Neural cell (in vitro differentiated cells): ENCODE measurements around the gene NUB1. TPM values are rescaled to one million over a fixed set of nuclear protein-coding genes. Genes with fewer than 3 reads are reported as not detected.

ENCODE experiments used
- H2AFZ ChIP-seq: fragments of 200-600, 300-800 bp; sonication (generic), shearing (Covaris generic); 2 replicates; pipeline ENCODE4 v1.6.0; 2014; ENCODE audit warnings: low read depth, mild to moderate bottlenecking, antibody characterized with exemption, low read length, moderate library complexity
- H3F3A ChIP-seq: fragments of 200-600 bp; shearing (Covaris generic); 2 replicates; pipeline ENCODE4 v1.6.1; 2016; ENCODE audit warnings: mild to moderate bottlenecking, moderate library complexity, mixed read lengths, antibody characterized with exemption, low read length; ENCODE audit not compliant: insufficient read depth, poor library complexity, severe bottlenecking
- H3K27ac ChIP-seq: fragments of 200-600, 300-800 bp; sonication (generic), shearing (Covaris generic); 2 replicates; pipeline ENCODE4 v1.5.1; 2014; ENCODE audit warnings: mild to moderate bottlenecking, low read length, moderate library complexity
- H3K27me3 ChIP-seq: fragments of 300-800, 200-600 bp; sonication (generic), shearing (Covaris generic); 2 replicates; pipeline ENCODE4 v1.6.0; 2014; ENCODE audit warnings: mild to moderate bottlenecking, low read depth, low read length, moderate library complexity; ENCODE audit not compliant: insufficient read depth
- H3K36me3 ChIP-seq: fragments of 300-800, 200-600 bp; sonication (generic), shearing (Covaris generic); 2 replicates; pipeline ENCODE4 v1.5.1; 2014; ENCODE audit warnings: mild to moderate bottlenecking, antibody characterized with exemption, low read length, moderate library complexity; ENCODE audit not compliant: insufficient read depth
- H3K4me2 ChIP-seq: fragments of 300-800, 200-600 bp; sonication (generic), shearing (Covaris generic); 2 replicates; pipeline ENCODE4 v1.6.0; 2014; ENCODE audit warnings: mild to moderate bottlenecking, low read length
- H3K4me3 ChIP-seq: fragments of 300-800, 200-600 bp; sonication (generic), shearing (Covaris generic); 2 replicates; pipeline ENCODE4 v1.5.1; 2014; ENCODE audit warnings: mild to moderate bottlenecking, low read length, moderate library complexity
- H3K79me2 ChIP-seq: fragments of 200-600 bp; shearing (Covaris generic); replicated peaks from 2 replicates; pipeline ENCODE4 v1.6.0; 2014; ENCODE audit warnings: mild to moderate bottlenecking, low read length, moderate library complexity; ENCODE audit not compliant: insufficient read depth
- H3K9ac ChIP-seq: fragments of 300-800, 200-600 bp; sonication (generic), shearing (Covaris generic); 2 replicates; pipeline ENCODE4 v1.6.1; 2016; ENCODE audit warnings: mild to moderate bottlenecking, low read length, mixed read lengths
- H3K9me2 ChIP-seq: fragments of 200-600 bp; shearing (Covaris generic); 2 replicates; pipeline ENCODE4 v1.6.1; 2016; ENCODE audit warnings: mild to moderate bottlenecking, low read length, mixed read lengths; ENCODE audit not compliant: insufficient read depth
- H3K9me3 ChIP-seq: fragments of 200-600, 300-800 bp; sonication (generic), shearing (Covaris generic); 2 replicates; pipeline ENCODE4 v1.6.1; 2016; ENCODE audit warnings: mild to moderate bottlenecking, mixed run types, low read length, moderate library complexity, mixed read lengths
- H4K20me1 ChIP-seq: fragments of 200-600 bp; shearing (Covaris generic); 2 replicates; pipeline ENCODE4 v1.6.1; 2016; ENCODE audit warnings: mild to moderate bottlenecking, mixed run types; ENCODE audit not compliant: insufficient read depth
- EP300 ChIP-seq: fragments of 450-650 bp; conservative IDR thresholded peaks from 2 replicates; pipeline ENCODE4 v1.6.1; 2014; ENCODE audit warnings: antibody characterized with exemption, mild to moderate bottlenecking, moderate library complexity; ENCODE audit not compliant: poor library complexity, severe bottlenecking
- EZH2 ChIP-seq: fragments of 200-600, 300-800 bp; shearing (Covaris generic), sonication (generic); IDR thresholded peaks from 2 replicates; pipeline ENCODE4 v1.6.1; 2014; ENCODE audit warnings: antibody characterized with exemption, low read length, borderline replicate concordance, mild to moderate bottlenecking; ENCODE audit not compliant: insufficient read depth, poor library complexity, severe bottlenecking
- MXI1 ChIP-seq: fragments of 450-650 bp; conservative IDR thresholded peaks from 2 replicates; pipeline ENCODE4 v1.6.1; 2014; ENCODE audit warnings: antibody characterized with exemption, mild to moderate bottlenecking; ENCODE audit not compliant: poor library complexity, severe bottlenecking
- POLR2AphosphoS5 ChIP-seq: IDR thresholded peaks from 2 replicates; pipeline ENCODE4 v1.6.1; 2012
- RAD21 ChIP-seq: fragments of 450-650 bp; conservative IDR thresholded peaks from 2 replicates; pipeline ENCODE4 v1.6.1; 2014; ENCODE audit warnings: antibody characterized with exemption, mild to moderate bottlenecking, moderate library complexity
- SMC3 ChIP-seq: fragments of 450-650 bp; conservative IDR thresholded peaks from 2 replicates; pipeline ENCODE4 v1.6.1; 2014; ENCODE audit warnings: antibody characterized with exemption, mild to moderate bottlenecking, moderate library complexity; ENCODE audit not compliant: poor library complexity
- TAF1 ChIP-seq: IDR thresholded peaks from 2 replicates; pipeline ENCODE4 v1.6.1; 2012; ENCODE audit warnings: low read depth
- polyA plus RNA-seq: library from polyadenylated mRNA; depleted of rRNA; stranded (reverse); fragments of >200 nt; gene quantifications from 2 replicates; pipeline ENCODE4 v1.2.3, GENCODE V29; 2014
- TF ChIP-seq, protein P1 (sequence below): fragments of 450-650 bp; IDR thresholded peaks from 2 replicates; pipeline ENCODE4 v1.5.1; 2014; ENCODE audit warnings: antibody characterized with exemption, mild to moderate bottlenecking, moderate library complexity; ENCODE audit not compliant: poor library complexity, severe bottlenecking
- TF ChIP-seq, protein P2 (sequence below): IDR thresholded peaks from 2 replicates; pipeline ENCODE4 v1.6.1; 2012; ENCODE audit warnings: borderline replicate concordance

Gene NUB1
- polyA plus RNA-seq, 1 donor from 2014 or later = 48.4 TPM

DNA sequence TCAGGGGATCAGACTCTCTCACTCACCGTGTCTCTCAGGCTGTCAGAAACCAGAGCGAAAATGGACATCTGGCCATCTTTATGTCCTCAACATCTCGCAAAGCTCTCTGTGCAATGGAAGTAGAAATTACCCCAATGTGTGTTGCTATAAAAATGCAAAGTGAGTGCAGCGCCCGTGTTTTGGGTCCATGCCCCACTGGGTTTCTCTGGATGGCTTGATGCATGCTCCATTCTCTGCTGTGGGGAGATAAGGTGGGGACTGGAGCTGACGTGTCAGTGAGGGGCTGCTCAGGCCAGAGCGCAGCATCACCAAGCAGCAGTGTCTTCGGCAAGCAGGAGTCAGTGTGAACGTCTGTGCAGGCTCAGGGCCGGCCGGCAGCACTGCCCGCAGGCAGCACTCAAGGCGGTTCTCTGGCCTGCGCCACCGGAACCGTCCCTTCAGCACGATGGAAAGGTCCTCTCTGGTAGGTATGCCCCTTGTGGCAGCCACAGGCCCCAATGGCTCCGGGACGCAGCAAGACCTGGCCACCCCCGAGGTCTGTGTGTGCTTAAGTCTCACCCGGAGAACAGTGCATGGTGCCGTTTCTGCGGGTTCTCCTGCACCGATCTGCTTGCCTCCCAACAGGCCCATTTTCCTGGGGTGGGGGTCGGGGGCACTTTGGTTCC, 38.1 kb downstream of the NUB1 start:
- Histone ChIP-seq H3K9me3 (no peaks in the 10 kb centered on the region), H3K79me2 (no peaks in the 10 kb centered on the region), H3K9ac (no peak overlapping the region), H3K9me2 (no peaks in the 10 kb centered on the region), H3F3A (no peaks in the 10 kb centered on the region), H4K20me1 (no peaks in the 10 kb centered on the region), H3K27me3 (peaks cover 19% of the 10 kb centered on the region), H2AFZ (no peak overlapping the region), H3K36me3 (no peaks in the 10 kb centered on the region), H3K4me3 (no peak overlapping the region), H3K27ac (no peak overlapping the region), H3K4me2 (no peak overlapping the region)
- no peak for TF ChIP-seq MXI1
- no peak for TF ChIP-seq EZH2
- TF ChIP-seq TAF1 = no peak
- TF ChIP-seq RAD21 = no peak
- TF ChIP-seq POLR2AphosphoS5 = no peak
- TF ChIP-seq, protein P1, sequence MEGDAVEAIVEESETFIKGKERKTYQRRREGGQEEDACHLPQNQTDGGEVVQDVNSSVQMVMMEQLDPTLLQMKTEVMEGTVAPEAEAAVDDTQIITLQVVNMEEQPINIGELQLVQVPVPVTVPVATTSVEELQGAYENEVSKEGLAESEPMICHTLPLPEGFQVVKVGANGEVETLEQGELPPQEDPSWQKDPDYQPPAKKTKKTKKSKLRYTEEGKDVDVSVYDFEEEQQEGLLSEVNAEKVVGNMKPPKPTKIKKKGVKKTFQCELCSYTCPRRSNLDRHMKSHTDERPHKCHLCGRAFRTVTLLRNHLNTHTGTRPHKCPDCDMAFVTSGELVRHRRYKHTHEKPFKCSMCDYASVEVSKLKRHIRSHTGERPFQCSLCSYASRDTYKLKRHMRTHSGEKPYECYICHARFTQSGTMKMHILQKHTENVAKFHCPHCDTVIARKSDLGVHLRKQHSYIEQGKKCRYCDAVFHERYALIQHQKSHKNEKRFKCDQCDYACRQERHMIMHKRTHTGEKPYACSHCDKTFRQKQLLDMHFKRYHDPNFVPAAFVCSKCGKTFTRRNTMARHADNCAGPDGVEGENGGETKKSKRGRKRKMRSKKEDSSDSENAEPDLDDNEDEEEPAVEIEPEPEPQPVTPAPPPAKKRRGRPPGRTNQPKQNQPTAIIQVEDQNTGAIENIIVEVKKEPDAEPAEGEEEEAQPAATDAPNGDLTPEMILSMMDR = no peak
- TF ChIP-seq SMC3 = no peak
- no peak for TF ChIP-seq EP300
- TF ChIP-seq, protein P2, sequence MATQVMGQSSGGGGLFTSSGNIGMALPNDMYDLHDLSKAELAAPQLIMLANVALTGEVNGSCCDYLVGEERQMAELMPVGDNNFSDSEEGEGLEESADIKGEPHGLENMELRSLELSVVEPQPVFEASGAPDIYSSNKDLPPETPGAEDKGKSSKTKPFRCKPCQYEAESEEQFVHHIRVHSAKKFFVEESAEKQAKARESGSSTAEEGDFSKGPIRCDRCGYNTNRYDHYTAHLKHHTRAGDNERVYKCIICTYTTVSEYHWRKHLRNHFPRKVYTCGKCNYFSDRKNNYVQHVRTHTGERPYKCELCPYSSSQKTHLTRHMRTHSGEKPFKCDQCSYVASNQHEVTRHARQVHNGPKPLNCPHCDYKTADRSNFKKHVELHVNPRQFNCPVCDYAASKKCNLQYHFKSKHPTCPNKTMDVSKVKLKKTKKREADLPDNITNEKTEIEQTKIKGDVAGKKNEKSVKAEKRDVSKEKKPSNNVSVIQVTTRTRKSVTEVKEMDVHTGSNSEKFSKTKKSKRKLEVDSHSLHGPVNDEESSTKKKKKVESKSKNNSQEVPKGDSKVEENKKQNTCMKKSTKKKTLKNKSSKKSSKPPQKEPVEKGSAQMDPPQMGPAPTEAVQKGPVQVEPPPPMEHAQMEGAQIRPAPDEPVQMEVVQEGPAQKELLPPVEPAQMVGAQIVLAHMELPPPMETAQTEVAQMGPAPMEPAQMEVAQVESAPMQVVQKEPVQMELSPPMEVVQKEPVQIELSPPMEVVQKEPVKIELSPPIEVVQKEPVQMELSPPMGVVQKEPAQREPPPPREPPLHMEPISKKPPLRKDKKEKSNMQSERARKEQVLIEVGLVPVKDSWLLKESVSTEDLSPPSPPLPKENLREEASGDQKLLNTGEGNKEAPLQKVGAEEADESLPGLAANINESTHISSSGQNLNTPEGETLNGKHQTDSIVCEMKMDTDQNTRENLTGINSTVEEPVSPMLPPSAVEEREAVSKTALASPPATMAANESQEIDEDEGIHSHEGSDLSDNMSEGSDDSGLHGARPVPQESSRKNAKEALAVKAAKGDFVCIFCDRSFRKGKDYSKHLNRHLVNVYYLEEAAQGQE = no peak

DNA sequence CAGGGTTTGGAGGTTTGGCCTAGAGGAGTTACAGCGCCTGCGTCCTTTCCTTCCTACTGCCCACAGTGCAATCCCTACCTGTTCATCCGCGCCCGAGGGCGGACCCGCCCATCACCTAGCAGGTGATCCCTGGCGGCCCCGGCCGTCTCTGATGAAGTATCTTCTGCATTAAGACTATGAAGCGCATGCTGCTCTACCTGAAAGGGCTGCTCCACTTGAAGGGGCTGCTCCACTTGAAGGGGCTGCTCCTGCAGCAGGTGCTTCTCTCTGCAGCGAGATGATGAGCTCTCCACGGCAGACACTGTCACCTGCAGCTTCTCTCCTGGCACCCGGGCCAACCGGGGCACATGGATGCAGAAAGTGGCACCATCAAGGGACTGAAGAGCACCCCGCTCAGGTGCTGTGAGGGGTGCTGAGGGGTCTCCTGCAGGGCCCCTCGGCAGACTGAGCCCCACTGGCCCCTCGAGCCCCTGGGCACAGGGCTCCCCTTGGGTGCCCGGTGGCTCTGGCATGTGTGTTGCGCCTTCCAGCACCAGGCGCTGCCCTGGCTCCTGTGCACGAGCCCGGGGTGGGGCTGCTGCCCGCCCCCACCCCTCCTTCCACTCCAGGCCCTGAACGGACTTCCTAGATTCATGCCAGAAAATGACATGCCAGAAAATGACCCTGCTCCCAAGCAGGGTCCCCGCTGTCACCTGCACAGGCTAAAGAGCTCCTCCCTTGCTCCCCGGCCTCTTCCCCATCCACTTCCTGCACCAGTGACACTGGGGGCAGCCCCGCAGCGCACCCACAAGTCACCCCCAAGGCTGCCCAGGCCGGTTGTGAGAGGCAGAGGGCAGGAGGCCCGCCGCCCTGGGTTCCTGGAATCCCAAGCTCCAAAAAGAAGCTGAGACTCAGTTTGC, 38.8 kb downstream of the NUB1 start:
- Histone ChIP-seq H3K27me3 (peaks cover 19% of the 10 kb centered on the region), H3K9ac (no peak overlapping the region), H2AFZ (no peak overlapping the region), H3F3A (no peaks in the 10 kb centered on the region), H3K27ac (no peak overlapping the region), H4K20me1 (no peaks in the 10 kb centered on the region), H3K4me3 (no peak overlapping the region), H3K9me3 (no peaks in the 10 kb centered on the region), H3K4me2 (no peak overlapping the region), H3K79me2 (no peaks in the 10 kb centered on the region), H3K9me2 (no peaks in the 10 kb centered on the region), H3K36me3 (no peaks in the 10 kb centered on the region)
- no peak for TF ChIP-seq SMC3
- TF ChIP-seq POLR2AphosphoS5 = no peak
- TF ChIP-seq EZH2 = no peak
- TF ChIP-seq, protein P1 = no peak
- no peak for TF ChIP-seq MXI1
- TF ChIP-seq, protein P2 = no peak
- no peak for TF ChIP-seq TAF1
- no peak for TF ChIP-seq EP300
- no peak for TF ChIP-seq RAD21
